ENCODE measurements around the gene SWAP70.
"Not testable (repeated sequence)": the region's sequence is repeated elsewhere in the genome, so short reads cannot be mapped to it uniquely, and the experiment has no call there.

The SWAP70 gene

DNA sequence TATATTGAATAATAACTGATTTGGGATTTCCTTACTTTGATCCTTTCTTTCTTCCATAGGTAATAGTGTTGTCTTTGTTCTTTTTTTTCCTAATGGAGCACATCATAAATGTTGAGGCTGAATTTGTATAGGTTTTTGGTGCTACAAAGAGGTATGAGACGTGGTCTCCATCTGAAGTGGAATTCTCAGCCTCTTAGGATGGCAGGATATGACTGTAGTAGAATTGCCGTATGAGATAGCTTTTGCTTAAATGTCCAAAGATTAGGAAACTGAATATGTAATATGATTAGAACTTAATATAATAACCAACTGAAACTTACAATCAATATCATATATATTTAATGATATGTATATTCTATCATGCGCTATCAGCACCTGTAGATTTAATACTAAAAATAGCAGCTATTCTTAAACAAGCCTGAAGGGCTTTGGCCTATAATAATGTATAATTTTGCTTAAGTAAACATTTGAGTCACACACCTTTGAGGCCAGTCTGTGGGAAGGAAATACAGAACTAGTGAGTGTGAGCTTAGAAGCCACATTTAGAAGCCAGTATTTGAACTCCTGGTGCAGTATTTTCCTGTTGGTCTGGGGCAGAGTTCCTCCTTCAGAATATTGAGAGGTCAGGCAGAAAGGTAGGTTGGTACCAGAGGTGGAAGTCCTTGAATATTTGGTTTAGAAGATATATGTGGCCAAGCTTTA is 62.6 kb downstream of the SWAP70 start:
- DNase-seq = no peak

DNA sequence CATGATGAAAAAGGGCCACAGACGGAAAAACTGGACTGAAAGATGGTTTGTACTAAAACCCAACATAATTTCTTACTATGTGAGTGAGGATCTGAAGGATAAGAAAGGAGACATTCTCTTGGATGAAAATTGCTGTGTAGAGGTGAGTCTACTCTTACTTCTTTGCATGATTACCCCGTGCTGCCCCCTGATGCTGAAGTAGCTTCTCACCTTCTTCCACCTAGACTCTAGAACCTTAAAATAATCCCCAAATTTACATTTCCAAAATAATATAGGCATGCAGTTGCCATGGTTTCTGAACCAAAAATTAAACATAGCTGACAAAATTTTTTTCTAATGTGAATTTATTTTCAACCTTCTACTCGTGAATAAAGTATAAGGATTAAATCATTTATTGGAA is 64.2 kb downstream of the SWAP70 start:
- DNase-seq = no peak

DNA sequence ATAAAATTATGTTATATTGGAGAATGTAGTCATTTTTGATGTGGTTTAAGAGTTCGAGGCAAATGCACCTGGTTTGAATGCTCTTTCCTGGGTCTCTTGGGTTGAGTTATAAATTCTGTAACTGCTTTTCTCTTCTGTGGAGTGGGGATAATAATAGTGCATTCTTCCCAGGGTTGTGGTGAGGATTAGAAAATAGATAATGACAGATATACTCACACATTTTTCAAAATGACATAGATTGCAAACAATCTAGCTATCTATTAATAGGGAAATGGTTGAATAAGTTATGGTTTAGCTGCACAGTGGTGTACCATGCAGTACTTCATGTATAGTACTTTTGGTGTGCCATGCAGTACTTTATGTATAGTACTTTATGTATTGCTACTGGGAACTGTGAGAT is 67.4 kb downstream of the SWAP70 start:
- DNase-seq = no peak

DNA sequence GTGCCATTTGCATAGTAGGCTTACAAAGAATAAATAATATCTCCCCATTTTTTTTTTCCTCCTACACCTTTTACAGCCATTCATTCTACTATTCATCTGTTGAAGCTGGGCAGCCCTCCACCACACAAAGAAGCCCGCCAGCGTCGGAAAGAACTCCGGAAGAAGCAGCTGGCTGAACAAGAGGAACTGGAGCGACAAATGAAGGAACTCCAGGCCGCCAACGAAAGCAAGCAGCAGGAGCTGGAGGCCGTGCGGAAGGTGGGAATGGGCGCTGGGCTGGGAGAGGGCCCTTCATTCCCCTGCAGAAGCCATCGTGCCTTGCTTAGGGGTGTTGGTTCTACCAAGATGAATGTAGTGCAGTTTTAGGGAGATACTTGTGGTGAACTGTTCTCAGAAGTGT is 68.6 kb downstream of the SWAP70 start:
- DNase-seq = no peak

DNA sequence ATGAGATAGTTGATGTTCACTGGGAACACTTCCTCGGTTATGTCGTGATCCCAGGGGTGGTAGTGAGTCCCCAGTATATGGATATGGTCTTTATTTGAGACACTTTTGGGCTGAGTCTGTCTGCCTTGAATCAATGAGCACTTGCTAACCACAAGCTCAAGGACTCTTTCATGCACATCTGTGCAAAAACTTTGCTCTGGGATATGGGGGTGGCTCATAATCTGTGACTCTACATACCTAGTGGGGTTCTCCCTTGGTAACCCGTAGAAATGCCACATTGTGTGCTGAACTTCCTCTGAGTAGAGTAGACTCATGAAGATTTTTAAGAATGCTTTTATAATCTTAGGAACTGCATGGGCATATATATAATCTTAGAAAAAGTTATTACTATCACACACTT is 69.3 kb downstream of the SWAP70 start:
- no peak for DNase-seq

DNA sequence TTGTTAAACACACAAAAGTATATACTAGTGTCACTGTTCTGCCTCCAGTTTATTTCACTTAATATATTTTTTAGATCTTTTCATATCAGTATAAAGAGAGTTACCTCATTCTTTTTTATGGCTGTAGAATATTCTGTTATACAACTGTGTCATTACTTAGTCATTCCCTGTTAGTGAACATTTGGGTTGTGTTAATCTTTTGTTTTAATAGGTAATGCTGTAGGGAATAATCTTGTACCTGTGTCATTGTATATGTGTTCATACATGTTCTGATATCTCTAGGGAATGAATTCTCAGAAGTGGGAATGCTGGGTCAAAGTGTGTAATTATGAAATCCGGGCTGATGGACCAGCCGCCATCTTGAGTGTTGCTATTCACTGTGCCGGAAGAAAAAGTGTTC is 71.4 kb downstream of the SWAP70 start:
- no peak for DNase-seq

DNA sequence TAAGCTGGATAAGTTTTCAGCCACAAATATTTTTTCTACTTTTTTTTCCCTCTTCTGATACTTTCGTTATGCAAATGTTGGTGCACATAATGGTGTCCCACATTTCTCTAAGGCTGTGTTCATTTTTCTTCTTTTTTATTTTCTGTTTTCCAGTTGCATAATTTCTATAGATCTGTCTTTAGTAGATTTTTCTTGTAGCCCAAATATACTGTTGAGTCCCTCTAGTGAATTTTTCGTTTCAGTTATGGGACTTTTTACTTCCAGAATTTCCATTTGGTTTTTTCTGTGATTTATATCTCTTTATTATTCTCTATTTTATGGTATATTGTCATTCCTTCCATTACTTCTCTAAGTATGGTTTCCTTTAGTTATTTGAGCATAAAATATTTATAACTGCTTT is 72.0 kb downstream of the SWAP70 start:
- DNase-seq = no peak

DNA sequence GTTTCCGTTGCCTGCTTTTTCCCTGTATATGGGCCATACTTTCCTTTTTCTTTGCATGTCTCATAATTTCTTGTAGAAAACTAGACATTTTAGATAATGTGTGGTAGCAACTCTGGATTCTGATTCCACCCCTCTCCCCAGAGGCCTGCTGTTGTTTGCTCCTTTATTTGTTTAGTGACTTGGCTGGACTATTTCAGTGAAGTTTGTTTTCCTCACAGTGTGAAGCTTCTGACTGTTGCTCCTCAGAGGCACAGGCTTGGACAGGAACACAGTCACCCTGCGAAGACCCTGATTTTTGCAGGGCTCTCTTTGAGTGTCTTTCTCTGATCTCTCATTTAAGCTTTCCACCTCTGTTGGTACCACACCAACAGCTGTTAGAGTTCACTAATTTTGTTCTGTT is 72.5 kb downstream of the SWAP70 start:
- no peak for DNase-seq

DNA sequence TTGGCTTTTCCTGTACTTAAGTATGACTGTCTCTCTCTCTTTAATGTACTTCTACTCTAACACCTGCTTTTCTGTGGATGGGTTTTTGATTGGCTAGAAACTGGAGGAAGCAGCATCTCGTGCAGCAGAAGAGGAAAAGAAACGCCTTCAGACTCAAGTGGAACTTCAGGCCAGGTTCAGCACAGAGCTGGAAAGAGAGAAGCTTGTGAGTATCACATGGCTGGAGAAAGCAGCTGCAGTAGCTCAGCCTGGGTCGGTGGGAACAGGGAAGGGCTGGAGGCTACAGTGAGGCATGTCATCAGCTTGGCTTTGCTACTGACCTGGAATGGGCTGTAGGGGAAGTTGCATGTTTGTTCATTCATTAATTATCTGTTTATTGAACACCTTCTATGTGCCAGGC is 74.2 kb downstream of the SWAP70 start:
- peak; percentile 48 for DNase-seq

DNA sequence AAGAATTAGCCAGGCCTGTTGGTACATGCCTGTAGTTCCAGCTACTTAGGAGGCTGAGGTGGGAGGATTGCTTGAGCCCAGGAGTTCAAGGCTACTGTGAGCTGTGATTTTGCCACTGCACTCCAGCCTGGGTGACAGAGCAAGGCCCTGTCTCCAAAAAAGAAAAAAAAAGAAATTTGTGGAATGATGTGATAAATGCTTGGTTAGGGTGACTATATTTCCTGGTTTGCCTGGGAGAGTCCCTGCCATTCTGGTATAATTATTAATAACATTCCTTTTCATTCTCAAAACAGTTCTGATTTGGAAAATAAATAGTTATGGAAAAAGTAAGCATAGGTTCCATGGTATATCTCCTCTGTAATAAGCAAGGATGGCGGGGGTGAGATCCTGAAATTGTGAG is 74.8 kb downstream of the SWAP70 start:
- DNase-seq = no peak

DNA sequence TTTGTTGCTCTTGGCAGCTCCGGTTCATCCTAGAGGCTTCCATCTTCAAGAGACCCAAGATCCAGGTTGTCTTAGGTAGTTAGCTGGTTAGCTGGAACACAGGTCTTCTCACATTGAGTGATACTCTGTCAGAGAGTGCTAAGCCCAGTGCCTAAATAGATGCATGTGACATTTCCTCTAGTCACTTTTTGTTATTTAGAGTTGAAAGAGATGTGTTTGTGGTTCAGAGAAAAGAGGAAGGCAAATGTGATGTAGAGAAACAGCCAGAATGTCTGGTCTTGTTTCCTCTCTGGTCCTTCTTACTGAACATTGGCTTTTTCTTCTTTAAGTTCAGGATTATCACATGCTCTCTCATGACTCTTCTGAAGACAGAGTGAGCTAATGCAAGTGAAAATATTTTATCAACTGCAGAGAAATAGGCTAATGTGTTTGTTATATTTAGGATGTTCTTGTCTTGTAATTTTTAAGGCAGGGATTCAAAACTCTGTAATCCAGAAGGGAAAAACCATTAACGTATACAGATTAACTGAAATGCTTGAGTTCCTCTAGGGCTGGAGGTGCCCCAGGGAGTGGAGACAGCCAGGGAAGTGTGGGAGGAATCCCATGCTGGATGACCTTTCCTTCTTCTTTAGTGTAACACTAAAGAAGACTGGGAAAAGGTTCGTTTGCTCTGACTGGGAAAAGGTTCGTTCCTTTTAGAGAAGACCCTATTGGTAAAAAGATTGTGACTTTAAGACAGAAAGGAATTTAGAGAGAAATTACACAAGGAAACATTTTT is 75.4 kb downstream of the SWAP70 start:
- no peak for DNase-seq

DNA sequence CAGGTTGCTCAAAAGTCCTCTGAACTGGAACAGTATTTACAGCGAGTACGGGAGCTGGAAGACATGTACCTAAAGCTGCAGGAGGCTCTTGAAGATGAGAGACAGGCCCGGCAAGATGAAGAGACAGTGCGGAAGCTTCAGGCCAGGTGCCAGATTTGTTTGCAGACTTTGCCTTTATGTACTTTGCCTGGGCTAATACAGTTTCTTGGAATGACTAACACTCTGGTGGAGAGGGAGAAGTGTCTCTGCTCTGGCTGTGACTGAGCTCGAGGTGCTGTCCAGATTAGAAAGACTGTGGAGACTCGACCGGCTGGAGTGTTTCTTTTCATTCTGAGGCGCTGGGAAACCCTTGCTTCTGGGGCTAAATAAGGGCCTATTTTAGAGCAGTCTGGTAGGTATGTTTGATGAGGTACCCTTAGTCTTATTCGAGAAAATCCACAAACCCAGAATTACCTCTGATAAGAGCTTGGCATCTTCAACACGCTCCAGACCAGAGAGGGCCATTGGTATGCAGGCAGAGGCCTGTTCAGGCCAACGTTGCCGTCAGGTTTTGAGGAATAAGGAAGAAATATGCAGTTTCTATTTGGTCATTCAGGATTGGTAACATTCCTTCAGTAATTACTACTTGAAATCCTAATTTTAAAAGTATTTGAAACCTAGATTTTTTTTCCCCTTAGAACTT is 76.5 kb downstream of the SWAP70 start:
- DNase-seq = no peak

DNA sequence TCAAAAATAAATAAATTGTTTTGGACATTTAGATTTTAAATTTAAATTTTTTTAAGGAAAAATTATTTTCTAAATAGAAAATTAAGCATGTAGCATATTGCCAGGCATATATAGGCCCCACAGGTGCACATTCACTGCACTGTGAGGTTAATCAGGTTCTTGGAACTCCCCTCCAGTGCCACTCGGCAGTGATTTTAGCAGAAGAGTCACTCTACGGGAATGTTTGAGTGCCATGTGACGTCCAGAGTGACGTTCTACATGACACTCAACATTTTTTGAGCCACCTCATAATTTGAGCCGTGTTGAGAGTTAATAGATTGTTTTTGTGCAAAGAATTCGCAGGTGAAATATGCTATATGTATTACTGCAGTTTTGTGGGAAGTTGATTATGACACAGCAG is 77.4 kb downstream of the SWAP70 start:
- DNase-seq = no peak

DNA sequence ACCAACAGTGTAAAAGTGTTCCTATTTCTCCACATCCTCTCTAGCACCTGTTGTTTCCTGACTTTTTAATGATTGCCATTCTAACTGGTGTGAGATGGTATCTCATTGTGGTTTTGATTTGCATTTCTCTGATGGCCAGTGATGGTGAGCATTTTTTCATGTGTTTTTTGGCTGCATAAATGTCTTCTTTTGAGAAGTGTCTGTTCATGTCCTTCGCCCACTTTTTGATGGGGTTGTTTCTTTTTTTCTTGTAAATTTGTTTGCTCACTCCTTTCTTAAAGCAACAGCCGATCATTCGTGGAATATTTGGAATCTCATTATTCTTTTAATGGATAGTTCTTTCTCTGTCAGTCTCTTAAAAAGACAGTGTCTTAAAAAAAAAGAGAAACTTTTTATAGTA is 79.6 kb downstream of the SWAP70 start:
- not testable (repeated sequence) for DNase-seq

DNA sequence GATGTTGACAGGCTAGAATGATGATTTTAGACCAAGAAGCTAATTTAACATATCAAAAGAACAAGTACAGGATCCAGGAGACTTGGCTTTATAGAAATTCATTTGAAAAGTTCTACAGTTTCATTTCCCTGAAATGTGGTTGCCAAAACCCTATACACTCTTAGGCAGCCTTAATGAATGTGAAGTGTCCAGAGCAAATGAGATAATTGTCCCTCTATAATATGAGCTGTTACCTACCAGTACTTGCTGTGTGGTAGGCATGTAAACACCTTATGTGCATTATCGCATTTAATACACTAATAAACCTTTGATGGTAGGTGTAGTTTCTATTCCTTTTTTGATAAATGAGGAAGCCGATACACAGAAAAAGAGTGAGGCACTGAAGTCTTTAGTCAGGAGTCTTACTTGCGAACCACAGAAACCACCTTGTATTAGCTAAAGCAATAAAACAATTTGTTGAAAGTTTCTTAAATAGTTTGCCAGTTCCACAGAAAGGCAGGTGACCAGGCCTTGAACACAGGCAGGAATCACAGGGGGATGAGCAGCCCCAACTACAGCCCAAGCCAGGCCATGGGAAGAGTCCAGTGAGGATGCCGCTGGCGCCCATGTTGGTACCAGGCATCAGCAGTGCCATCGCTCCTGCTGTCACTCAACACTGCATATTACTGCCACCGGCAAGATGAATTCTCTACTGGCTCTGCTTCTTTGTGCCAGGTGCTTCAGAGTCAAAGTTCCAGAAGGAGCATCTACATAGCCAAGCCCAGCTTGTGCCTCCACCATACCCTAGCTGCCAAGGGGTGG is 81.7 kb downstream of the SWAP70 start:
- no peak for DNase-seq

DNA sequence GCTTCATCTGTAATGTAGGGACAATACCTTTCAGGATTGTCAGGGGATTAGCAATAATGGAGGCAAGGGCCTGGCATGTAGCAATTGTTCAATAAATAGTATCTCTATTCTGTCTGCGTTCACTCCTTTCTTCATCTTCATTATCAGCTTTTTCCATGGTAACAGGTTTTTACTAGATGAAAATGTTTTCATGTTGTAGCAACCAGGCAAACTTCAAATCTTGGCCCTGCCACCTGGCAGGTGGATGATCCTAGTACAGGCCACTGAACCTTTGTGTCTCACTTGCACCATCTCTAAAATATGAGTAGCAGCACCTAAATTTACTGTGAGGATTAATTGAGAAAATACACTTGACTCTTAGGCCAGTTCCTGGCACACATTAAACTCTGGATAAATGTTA is 83.4 kb downstream of the SWAP70 start:
- no peak for DNase-seq

DNA sequence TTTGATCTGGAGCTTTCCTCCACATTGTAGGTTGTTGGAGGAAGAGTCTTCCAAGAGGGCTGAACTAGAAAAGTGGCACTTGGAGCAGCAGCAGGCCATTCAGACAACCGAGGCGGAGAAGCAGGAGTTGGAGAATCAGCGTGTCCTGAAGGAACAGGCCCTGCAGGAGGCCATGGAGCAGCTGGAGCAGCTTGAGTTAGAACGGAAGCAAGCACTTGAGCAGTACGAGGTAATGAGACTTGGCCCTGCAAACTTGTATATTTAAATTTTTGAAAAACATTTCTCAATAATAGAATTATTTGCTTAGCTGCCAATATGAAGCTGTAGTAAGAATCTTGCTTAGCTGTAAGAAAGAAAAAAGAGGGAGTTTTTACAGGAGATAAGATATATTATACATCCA is 84.0 kb downstream of the SWAP70 start:
- DNase-seq = no peak

DNA sequence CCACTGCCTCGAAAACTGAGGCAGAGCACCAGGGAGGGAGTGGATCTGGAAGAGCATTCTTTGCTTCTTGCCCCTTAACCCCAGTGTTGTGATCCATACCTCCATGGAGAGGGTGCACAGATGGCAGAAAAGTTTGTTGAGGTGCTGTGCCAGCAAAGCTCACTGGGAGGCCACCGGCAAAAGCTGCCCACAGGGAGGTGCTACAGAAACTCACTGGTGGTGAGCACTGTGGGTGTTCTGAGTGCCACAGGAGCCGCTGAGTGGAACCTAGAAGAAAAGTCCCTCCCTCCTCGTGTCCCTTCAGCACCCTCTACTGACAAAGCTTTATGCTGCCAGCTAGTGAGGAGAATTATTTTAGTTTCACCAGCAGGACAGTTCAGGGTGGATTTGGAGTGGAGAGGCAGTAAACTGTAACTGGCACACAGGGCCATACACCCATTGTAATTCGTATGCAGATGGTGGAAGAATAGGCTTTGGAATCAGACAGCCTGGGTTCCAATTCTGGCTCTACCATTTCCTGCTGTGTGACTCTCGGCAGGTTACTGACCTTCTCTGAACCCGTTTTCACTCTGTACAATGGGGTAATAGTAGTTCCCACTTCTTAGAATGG is 84.6 kb downstream of the SWAP70 start:
- peak; percentile 68 for DNase-seq

DNA sequence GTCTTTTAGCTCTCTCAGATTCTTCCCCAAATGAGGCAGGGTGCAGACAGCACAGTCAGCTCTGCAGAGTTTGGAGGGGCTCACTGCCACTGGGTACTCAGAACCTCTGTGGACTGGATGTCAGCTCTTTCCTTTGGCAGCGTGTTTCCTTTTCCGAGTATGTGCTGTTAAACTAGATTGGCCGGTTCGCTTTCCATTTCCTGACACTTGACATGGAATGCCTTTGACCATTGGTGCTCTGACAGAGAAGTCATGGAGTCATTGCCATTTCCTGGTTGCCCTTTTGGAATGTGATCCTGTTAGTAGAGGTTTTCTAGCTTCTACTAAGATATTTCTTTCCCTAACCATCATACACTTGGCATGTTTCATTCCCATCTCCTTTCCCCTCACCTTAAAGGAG is 86.7 kb downstream of the SWAP70 start:
- no peak for DNase-seq

DNA sequence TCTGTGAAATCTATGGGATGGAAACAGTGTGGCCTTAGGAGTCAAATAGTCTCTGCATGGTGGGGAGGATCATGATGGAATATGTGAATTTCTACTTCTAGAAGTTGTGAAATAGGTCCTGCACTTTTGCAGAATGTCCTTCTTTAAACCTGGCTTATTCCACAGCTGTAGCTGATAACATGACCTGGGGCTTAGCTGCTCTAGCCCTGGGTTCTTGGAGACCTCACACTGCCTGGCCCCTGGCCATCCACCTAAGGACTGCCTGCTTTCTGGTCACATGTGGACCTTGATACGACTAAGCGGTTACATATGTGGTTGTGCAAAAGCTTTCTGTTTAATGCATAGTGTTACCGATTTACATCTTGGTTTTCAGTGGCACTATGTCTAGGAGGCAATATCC is 88.2 kb downstream of the SWAP70 start:
- no peak for DNase-seq

DNA sequence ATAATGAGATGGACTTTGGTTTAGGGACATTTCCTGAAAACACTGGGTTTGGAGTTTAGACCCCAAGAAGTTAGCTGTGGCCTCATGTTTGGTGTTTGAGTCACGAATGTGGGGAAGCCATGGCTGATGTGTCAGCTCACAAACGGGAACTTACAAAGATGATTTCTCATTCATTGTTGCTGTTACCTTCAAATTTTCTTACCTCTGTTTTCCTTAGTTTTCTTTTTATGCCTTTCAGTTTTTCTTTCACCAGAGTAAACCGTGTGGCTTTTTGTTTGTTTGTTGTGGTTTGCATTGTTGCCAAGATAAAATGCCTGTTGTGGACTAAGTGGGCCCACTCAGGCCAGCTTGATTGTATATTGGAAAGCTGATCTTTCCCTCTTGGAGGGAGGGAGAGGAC is 89.1 kb downstream of the SWAP70 start:
- DNase-seq = no peak

DNA sequence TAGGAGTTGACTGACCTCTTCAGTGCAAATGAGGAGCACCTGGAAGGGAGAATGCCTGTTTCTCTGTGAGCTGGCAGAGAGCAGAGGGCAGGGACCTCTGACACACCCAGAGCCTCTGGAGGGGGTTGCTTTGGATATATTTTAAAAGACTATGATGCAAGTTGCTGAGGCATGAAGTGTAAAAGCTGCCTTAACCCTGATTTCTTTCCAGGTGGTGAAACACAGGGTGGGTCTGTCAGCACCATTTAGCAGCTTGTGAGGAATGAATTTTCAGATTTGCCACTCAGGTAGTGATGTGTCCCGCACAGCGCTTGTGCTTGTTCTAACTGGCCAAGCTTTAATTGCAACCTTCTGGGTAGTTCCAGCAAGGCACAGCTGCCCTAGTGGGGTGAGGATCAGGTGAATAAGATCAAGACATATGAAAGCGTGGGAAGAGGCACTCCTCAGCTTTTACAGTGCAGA is 90.2 kb downstream of the SWAP70 start:
- DNase-seq = no peak

Data from femur (tissue), 1 donor.